GM18951 (cell line): Measurements from ENCODE around the gene MAP7D2.
A peak's percentile ranks its signal among the peaks of the same experiment; 100 is the strongest.

ENCODE experiments used
- POLR2A ChIP-seq: IDR thresholded peaks from 4 replicates; pipeline ENCODE4 v1.6.1; 2011; ENCODE audit warnings: mild to moderate bottlenecking; ENCODE audit not compliant: insufficient read length, insufficient read depth; ENCODE audit errors: extremely low read depth
- in situ Hi-C: fragments of 300-500 bp; cut with MboI; formaldehyde crosslinking; loops from one replicate; pipeline ENCODE4 v1.12.0; 2022; ENCODE audit warnings: low sequenced_read_pairs, mixed read lengths, inconsistent platforms; ENCODE audit not compliant: unreplicated experiment

MAP7D2 gene

DNA sequence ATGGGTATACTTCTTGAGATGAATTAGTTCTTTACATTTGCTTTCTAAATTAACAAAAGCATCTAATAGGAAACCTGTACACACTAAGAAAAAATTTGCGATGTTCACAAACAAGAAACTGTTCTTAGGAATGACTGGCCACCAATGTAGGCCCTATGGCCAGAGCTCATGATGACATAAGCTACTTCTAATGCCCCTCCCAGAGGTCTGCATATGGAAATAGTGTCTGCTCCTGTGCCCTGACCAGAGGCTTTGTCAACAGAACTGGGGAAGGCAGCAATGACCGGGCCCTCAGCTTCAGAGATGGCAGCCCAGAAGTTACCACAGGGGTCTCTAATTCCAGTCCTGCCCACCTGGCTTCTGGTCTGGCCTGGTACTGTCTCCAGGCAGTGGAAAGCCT, 110.8 kb downstream of the MAP7D2 start:
- TF ChIP-seq POLR2A: no peak
- in situ Hi-C loops: no loop called here

DNA sequence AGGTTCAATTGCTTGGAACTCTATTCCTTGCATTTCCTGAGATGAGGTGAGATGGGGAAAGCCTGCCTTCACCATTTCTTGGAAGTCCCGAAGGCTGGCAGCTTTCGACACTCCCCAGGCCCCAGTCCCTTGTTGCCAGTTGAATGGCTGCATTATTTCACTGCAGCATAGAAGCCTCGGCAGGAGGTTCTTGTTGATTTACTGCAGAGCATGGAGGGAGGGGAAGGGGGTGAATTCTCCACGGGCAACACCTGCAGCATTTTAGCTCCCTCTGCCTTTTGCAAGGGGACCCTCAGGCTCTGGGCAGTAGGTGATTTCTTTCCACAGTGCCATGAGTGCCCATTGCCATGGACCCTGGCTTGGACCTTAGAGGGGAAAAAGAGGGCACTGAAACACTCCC, 115.1 kb downstream of the MAP7D2 start:
- in situ Hi-C loops: no loop called here

DNA sequence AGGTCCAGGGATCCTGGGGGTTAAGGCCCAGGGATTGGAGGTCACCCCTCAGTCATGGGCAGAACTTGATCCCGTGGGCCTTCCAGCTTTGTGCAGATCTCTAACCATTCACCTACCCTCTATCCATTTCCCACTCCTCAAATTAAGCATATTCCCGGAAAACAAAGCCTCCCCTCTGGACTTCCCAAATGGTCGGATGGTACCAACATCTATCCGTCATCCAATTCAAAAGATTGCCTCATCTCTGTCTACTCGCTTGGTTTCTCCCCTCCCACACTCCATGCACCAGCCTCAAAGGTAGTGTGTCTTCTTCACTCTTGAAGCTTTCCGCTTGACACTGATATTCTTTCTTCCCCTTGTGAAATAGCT, 125.4 kb downstream of the MAP7D2 start:
- in situ Hi-C loops: no loop called here
- TF ChIP-seq POLR2A: no peak

More for the DNA sequence above, 115.1 kb downstream of the MAP7D2 start:
- TF ChIP-seq POLR2A: no peak

DNA sequence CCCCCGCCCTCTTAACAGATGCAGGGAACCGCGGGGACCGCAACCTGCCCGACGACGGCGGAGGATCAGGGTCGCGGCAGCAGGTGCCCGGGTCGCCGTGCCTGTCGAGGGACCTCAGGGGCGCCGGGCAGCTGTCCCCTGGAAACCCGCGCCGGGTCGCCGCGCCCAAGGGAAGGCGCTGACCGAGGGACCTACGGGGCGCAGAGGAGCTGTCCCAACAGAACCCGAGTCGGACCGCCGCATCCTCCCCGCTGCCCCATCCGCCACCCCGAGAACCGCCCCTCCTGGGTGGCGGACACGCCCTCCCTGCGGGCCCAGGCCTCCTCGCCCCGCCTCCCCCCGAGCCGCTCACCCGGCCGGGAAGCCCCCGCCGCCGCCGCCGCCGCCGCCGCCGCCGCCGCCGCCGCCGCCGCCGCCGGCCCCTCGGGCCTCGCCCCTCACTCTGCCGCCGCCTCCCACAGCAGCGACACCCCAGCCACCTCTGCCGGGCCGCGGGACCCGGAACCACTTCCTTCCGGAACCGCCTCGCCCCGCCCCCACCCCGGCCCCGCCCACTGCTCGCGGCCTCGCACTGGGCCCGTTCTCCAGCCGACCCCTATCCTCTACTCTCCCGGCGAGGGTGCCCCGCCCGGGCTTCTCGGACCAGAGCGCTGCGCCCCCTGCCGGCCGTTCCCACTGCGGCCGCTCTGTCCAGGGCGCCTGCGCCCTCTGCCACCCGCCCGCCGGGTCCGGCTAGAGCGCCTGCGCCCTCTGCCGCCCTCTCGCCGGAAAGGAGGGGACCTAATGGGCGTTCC, 126.0 kb downstream of the MAP7D2 start, which contains the start of gene BCLAF3:
TSS of gene BCLAF3 (minus strand) at position 506 of the 794 bp plus-strand sequence. CDS start 20,797 bp downstream, outside the sequence.
- in situ Hi-C loops: no loop called here
- TF ChIP-seq POLR2A: peak; percentile 37

DNA sequence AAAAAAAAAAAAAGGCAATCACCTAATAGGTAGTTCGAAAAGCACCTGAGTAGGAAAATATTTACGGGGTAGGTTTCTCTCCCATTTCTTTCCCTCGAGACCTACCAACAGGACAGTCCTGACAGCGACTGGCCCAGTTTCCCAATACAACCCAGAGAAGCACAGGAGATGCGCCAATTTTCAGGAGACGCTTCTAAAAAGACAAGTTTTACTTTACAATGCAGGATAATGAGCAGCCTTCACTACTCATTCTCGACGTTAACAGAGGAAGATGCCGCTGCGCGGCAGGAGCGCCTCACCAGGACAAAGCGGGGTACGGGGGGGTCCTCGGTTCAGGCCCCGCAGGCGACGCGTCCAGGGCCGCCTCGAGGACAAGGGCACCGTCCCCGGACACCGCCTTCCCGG, 126.6 kb downstream of the MAP7D2 start:
- in situ Hi-C loops: no loop called here
- TF ChIP-seq POLR2A: no peak

DNA sequence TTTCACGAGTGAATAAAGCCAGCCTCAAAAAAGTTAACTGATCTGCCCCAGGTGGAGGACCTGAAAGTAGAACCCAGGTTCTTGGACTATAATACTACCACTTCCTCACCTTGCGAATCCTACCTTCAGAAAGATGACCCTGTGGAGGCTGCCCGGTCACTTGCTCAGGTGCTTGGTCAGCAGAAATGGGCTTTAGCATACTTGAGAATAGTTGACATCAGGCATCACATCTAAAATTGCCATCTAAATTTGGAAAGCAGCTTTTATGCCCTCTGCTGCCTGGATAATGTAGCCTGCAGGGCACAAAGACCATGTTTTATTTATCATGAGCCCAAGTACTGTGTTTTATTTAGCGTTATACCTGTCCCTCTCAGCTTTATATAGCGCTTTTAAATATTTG, 128.9 kb downstream of the MAP7D2 start:
- TF ChIP-seq POLR2A: no peak
- in situ Hi-C loops: no loop called here

DNA sequence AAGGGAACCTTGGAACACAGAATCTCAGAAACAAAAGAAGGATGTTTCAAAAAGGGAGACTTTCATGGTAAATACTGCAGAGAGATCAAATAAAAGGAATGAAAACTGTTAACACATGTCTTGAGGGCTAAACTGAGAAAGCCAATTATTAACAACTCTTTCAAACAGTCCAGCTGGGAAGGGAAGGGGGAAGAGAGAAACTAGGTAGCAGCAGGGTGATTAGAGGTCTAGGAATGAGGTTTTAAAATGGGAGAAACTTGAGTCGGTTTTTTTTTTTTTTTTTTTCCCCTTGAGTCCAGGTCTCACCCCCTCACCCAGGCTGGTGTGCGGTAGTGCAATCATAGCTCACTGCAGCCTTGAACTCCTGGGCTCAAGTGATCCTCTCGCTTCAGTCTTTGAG, 130.2 kb downstream of the MAP7D2 start:
- in situ Hi-C loops: no loop called here
- TF ChIP-seq POLR2A: no peak

DNA sequence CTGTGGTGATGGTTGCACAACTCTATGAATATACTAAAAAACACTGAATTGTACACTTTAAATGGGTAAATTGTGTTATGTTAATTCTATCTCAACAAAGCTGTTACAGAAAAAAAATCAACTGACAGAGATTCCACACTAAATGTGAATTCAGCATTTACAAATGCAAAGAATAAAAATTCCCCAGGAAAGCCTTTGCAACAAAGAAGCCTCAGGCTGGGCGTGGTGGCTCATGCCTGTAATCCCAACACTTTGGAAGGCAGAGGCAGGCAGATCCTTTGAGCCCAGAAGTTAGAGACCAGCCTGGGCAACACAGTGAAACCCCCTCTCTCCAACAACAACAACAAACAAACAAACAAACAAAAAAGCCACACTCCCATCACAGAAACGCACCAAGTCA, 134.8 kb downstream of the MAP7D2 start:
- TF ChIP-seq POLR2A: no peak
- in situ Hi-C loops: no loop called here

DNA sequence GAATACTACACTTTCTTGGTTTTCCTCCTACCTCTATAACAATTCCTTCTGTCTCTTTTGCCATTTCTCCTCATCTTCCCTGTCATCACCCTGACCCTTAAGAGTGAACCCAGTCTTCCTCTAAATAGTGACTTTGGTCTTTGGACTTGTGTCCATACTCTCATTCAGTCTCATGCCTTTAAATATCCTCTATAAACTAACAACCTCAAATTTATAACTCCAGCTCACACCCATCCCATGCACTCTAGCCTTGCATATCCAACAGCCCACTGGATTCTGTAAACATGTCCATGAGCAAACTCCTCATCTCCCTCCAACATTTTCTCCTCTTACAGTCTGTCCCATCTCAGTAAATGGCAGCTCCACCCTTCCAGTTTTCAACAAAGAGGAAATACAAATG, 140.9 kb downstream of the MAP7D2 start:
- in situ Hi-C loops: no loop called here
- TF ChIP-seq POLR2A: no peak

DNA sequence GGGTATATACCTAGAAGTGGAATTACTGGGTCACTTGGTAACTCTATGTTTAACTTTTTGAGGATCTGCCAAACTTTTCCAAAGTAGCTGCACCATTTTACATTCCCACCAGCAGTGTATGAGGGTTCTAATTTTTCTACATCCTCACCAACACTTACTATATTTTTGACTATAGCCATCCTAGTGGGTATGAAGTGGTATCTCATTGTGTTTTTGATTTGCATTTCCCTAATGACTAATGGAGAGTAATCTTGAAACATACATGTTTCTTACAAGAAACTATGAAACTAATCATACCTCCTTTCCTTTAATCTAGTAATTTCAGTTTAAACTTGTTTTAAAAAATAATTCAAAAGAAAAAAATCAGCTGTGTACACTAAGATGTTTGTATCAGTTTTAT, 143.7 kb downstream of the MAP7D2 start:
- in situ Hi-C loops: no loop called here
- TF ChIP-seq POLR2A: no peak

DNA sequence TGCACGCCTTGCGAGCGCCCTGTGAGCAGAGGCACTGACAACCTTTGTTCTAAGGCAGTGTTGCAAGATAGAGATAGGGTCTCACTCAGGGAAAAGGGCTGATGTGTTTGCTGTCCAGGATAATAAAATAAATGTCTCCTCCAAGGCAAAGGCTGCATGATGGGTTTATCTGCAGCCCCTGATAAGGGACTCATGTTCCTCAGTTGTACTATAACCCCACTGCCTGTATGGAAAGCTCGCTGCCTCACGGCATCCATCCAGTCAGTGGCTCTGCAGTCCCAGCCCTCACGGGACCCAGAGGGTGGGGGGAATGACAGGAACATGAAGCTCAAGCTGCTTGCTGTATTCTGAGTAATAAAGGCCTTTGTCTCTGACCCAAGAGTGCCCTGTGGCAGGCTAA, 148.4 kb downstream of the MAP7D2 start:
- TF ChIP-seq POLR2A: no peak
- in situ Hi-C loops: no loop called here

DNA sequence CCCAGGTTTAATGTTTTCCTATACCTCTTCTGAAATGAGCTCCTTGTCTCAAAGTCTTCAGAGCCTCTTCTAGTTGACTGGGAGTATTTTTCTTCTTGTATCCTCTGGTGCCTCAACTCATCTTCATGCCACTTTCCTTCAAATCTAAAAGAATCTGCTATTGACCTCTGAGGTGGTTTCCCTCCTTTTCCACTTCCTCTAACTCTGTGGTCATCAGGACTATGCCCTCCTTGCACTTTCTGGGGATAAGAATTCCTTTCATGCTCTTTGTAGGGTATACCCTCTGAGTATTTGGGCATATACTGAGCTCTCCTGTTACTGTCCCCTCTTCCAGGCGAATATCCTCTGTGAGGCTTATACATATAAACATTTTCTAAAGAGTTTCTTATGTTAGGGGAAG, 150.7 kb downstream of the MAP7D2 start:
- in situ Hi-C loops: no loop called here
- TF ChIP-seq POLR2A: no peak

DNA sequence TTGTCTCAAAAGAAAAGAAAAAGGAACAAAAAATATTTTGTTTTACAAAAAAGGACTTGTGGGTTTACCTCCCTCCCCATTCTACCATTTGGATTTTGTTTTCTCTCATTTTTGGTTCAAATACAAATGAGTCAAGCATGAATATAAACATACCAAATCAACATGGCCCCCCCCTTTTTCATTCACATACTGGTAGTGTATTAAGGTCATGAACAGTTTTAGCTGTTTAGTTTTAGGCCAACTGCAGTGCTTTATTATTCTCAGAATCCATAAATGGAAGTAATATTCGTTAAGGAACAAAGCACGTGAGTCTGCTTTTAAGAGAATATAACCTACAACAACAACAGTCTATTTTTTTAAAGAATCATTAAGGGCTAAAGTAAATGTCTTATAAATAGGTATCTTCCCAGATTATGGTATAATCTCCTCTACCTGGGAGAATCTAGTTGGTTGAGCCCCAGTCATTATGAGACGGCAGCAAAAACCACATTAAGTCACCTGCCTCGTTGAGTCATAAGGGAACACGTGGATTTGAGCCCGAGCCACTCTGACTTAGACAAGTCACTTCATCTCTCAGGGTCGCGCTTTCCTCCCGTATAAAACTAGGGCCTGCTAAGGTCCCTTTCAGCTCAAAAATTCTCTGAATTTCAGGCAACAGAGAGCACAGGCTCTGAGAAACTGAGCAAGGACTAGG, 152.5 kb downstream of the MAP7D2 start:
- no peak for TF ChIP-seq POLR2A

DNA sequence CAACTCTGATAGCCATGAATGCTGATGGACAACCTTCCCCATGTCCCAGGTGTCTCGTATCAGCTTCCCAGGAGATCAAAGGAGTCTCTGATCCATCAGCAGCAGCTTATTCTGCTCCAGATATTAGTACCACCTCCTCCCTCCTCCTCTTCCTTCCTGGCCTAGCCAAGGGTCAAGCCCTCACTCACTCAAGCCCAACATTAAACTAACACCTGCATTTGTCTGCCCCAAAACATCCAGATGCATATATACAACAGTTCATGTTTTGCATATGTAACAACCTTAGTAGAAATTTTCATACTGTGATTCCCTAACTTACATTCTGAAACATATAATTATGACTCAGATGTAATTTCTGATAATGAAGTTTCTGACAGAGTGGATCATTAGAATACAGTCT, 155.8 kb downstream of the MAP7D2 start:
- in situ Hi-C loops: no loop called here
- no peak for TF ChIP-seq POLR2A

More for the DNA sequence above, 152.5 kb downstream of the MAP7D2 start:
- in situ Hi-C loops: no loop called here
